GM18508 (cell line): ENCODE results near the gene CNIH3.

Source experiments
- ATAC-seq: cut with Tn5 transposase; IDR thresholded peaks from one replicate; pipeline ENCODE4 v1.9.1; 2021; ENCODE audit warnings: moderate number of reproducible peaks; ENCODE audit not compliant: insufficient read depth, unreplicated experiment

The CNIH3 gene

GRCh38 chr1:224735159-224735558 lies 119.0 kb downstream of the CNIH3 start:
- ATAC-seq = no peak

- peak; percentile 60 for ATAC-seq
Observed at GRCh38 chr1:224736619-224737352, 120.7 kb downstream of the CNIH3 start.

- no peak for ATAC-seq
Observed at GRCh38 chr1:224737353-224737727, 121.2 kb downstream of the CNIH3 start.

GRCh38 chr1:224739303-224739996 lies 123.3 kb downstream of the CNIH3 start:
- no peak for ATAC-seq

GRCh38 chr1:224739997-224740684 lies 124.0 kb downstream of the CNIH3 start:
- peak; percentile 72 for ATAC-seq

- no peak for ATAC-seq
Observed at GRCh38 chr1:224740685-224741052, 124.6 kb downstream of the CNIH3 start.

GRCh38 chr1:224742349-224742748 lies 126.2 kb downstream of the CNIH3 start:
- no peak for ATAC-seq

GRCh38 chr1:224743608-224744164 lies 127.6 kb downstream of the CNIH3 start:
- ATAC-seq = no peak

GRCh38 chr1:224744521-224744920 lies 128.4 kb downstream of the CNIH3 start:
- ATAC-seq = no peak

GRCh38 chr1:224745394-224745793 lies 129.3 kb downstream of the CNIH3 start:
- ATAC-seq = no peak

GRCh38 chr1:224745924-224746323 lies 129.8 kb downstream of the CNIH3 start:
- ATAC-seq = peak; percentile 52

GRCh38 chr1:224747578-224747977 lies 131.5 kb downstream of the CNIH3 start:
- no peak for ATAC-seq

- ATAC-seq = no peak
Observed at GRCh38 chr1:224749916-224750315, 133.8 kb downstream of the CNIH3 start.

GRCh38 chr1:224751624-224752311 lies 135.7 kb downstream of the CNIH3 start:
- ATAC-seq = no peak

GRCh38 chr1:224753491-224753890 lies 137.4 kb downstream of the CNIH3 start:
- ATAC-seq = no peak

- ATAC-seq = no peak
Observed at GRCh38 chr1:224755586-224755985, 139.5 kb downstream of the CNIH3 start.

- ATAC-seq = no peak
Observed at GRCh38 chr1:224757508-224757907, 141.4 kb downstream of the CNIH3 start.

- no peak for ATAC-seq
Observed at GRCh38 chr1:224759135-224759534, 143.0 kb downstream of the CNIH3 start.

- no peak for ATAC-seq
Observed at GRCh38 chr1:224759681-224760091, 143.6 kb downstream of the CNIH3 start.

- no peak for ATAC-seq
Observed at GRCh38 chr1:224760163-224760562, 144.0 kb downstream of the CNIH3 start.
